22Rv1 (cell line): Measurements from ENCODE around the gene DISC1.
"Not testable (repeated sequence)": the region's sequence is repeated elsewhere in the genome, so short reads cannot be mapped to it uniquely, and the experiment has no call there.

Experiments
- H3K27ac ChIP-seq: fragments of 450-650 bp; 2 replicates; pipeline ENCODE4 v1.5.1; 2017
- ZFX ChIP-seq: fragments of 450-650 bp; IDR thresholded peaks from 2 replicates; pipeline ENCODE4 v1.6.1; 2017; ENCODE audit warnings: antibody characterized with exemption, borderline replicate concordance
- TF ChIP-seq, protein P1 (sequence below): fragments of 450-650 bp; IDR thresholded peaks from 2 replicates; pipeline ENCODE4 v1.5.1; 2017; ENCODE audit warnings: mild to moderate bottlenecking

The DISC1 gene

DNA sequence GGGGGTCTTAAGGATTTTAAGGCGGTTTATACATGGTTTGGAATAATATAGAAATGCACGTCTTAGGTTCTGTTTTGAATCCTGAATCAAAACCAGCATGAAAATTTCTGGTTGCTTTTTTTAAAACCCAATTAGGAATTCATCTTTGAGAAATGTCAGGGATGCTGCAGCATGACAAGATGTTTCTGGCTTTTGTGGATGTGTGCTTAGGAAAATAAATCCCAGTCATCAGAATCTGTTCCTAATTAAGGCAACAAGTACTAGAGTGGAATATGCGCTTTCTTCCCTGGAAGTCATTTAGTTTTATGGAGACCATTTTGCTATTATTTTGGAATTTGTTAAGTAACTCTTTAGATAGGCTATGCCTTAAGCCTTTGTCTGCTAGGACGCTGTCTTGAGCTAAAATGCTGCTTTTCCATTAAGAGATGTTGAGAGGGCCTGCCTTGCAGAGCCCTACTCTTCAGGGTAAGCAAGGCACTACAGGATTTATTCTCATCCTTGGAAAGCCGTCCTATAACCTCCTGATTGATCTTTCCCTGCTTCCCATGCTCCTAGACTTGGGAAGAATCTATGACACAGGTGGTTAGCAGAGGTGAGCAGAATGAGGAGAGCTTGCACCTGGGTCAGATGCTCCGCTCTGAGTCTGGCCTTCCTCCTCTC, 332.8 kb downstream of the DISC1 start:
- no peak overlapping the region for H3K27ac ChIP-seq
- no peak for TF ChIP-seq ZFX
- TF ChIP-seq, protein P1, sequence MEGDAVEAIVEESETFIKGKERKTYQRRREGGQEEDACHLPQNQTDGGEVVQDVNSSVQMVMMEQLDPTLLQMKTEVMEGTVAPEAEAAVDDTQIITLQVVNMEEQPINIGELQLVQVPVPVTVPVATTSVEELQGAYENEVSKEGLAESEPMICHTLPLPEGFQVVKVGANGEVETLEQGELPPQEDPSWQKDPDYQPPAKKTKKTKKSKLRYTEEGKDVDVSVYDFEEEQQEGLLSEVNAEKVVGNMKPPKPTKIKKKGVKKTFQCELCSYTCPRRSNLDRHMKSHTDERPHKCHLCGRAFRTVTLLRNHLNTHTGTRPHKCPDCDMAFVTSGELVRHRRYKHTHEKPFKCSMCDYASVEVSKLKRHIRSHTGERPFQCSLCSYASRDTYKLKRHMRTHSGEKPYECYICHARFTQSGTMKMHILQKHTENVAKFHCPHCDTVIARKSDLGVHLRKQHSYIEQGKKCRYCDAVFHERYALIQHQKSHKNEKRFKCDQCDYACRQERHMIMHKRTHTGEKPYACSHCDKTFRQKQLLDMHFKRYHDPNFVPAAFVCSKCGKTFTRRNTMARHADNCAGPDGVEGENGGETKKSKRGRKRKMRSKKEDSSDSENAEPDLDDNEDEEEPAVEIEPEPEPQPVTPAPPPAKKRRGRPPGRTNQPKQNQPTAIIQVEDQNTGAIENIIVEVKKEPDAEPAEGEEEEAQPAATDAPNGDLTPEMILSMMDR = no peak

DNA sequence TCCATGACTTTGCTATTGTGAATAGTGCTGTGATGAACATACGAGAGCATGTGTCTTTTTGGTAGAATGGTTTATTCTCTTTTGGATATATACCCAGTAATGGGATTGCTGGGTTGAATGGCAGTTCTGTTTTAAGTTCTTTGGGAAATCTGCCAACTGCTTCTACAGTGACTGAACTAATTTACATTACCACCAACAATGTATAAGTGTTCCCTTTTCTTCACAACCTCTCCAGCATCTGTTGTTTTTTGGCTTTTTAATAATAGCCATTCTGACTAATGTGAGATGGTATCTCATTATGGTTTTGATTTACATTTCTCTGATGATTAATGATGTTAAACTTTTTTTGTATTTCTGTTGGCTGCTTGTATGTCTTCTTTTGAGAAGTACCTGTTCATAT, 335.2 kb downstream of the DISC1 start:
- not testable (repeated sequence) for H3K27ac ChIP-seq

DNA sequence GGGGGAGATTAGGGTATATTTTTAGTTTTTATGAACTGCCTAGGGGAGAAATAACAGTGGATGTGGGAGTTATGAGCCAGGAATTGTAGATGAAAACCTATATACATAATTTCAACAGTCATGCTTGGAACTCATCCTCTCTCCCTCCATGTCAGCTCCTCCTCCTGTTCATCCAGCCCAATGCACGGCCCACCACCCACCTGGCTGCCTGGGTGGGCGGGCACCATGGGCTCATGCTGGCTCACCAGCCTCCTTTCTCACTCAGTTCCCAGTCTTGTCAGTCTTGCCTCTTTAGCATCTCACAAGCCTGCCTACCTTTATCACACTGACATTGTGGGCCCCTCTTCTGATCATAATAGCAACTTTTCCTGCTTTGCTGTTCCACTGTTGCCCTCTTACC, 336.0 kb downstream of the DISC1 start:
- H3K27ac ChIP-seq = no peak overlapping the region
- TF ChIP-seq ZFX = no peak
- TF ChIP-seq, protein P1 = no peak

DNA sequence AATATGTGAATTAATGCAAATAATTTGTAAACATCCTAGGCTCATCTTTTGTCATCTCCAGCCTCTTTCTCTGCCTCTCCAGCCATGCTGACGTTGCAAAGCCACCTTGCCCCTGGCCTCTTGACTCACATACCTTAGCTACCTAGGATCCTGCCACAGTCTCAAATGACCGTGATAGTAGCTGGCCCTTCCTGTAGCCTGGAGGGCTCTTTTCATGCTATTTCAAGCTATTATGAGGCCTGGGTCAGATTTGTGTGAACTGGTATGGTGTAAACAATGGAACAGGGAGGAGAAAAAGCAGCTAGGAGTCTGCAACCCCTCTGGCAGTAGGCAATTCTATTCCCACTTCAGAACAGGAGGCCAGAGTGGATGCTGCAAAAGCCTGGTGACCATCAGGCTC, 337.7 kb downstream of the DISC1 start:
- TF ChIP-seq, protein P1 = no peak
- no peak for TF ChIP-seq ZFX
- H3K27ac ChIP-seq = no peak overlapping the region

DNA sequence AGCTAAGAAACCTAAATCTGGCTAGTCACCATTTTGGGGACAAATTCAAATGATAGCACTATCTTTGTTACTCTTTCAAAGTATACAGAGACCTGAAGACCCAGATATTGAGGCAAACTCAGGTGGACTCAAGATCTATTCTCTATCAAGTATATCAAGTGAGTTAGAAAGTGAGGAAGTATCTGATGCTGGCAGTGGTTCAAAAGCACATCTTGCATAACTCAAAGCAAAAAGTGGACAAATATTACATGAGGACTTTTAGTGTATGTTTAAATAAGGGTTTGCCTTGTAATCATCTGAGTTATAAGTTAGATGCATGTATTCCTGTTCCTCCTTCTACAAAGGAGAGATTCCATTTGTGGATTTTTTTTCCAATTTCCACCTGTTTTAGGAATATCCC, 338.4 kb downstream of the DISC1 start:
- TF ChIP-seq ZFX = no peak
- TF ChIP-seq, protein P1 = no peak
- no peak overlapping the region for H3K27ac ChIP-seq

DNA sequence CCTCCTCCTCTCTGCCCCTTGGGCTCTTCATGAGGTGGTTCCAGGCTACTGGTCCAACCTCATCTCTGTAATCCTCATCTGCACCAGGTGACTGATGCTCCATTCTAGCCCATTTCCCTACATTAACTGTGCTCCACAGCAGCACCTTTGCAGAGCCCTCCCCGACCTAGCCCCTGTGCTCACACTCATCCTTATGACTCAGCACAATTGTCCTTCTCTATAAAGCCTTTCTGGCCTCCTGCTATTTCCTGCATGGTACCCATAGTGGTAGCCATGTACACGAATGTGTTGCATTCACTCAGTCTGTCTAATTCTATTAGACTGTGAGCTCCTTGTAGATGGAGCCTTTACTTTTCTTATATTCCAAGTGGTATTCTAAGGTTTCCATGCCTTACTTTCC, 339.0 kb downstream of the DISC1 start:
- H3K27ac ChIP-seq = no peak overlapping the region
- TF ChIP-seq, protein P1 = no peak
- no peak for TF ChIP-seq ZFX

DNA sequence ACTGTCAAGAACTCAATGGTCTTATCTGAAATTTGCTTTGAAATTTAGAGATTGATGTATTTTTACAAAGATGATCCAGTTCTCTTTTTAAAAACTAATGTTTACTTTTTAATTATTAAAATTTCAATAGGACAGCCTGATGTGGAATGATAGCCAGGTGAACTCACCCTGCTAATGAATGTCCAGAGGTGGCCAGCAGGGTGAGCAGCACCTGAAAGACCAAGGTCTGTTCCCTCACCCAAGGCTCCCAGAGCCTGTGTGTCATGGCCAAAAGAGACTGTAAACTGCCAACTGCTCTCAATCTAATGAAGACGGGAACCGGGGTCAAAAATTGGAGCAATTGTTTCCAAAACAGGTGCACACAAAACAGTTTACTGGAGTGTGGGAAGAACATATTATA, 340.4 kb downstream of the DISC1 start:
- no peak overlapping the region for H3K27ac ChIP-seq
- TF ChIP-seq ZFX = no peak
- TF ChIP-seq, protein P1 = peak; percentile 22

DNA sequence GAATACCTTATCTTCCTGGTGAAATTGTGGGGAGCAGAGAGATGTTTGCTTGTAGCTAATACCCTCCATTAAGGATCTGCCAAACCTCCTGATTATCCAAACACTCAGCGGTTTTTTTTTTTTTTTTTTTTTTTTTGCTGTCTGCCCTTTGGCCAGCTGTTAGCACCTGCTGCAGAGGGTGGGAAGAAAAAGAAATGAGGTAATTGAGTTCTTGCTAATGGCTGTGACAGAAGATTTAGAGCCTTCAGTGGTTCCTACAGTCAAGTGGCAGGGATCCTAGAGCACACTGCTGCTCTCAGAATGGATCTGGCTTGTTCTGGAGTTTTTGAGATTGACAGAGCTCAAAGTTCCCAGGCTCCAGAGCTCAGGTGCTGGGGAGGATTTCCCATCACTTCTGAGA, 342.5 kb downstream of the DISC1 start:
- H3K27ac ChIP-seq = no peak overlapping the region
- TF ChIP-seq, protein P1 = no peak
- TF ChIP-seq ZFX = no peak

DNA sequence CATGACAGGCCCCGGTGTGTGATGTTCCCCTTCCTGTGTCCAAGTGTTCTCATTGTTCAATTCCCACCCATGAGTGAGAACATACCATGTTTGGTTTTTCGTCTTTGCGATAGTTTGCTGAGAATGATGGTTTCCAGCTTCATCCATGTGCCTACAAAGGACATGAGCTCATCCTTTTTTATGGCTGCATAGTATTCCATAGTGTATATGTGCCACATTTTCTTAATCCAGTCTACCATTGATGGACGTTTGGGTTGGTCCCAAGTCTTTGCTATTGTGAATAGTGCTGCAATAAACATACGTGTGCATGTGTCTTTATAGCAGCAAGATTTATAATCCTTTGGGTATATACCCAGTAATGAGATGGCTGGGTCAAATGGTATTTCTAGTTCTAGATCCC, 343.2 kb downstream of the DISC1 start:
- H3K27ac ChIP-seq = not testable (repeated sequence)
